HPDE6-E6E7 (cell line): ENCODE measurements around the gene U2SURP.
"Not testable (repeated sequence)": the region's sequence is repeated elsewhere in the genome, so short reads cannot be mapped to it uniquely, and the experiment has no call there.

Experiments used
- DNase-seq: peaks from one replicate; pipeline ENCODE4 v3.0.0; 2011; ENCODE audit warnings: missing footprints; ENCODE audit errors: extremely low spot score

Gene U2SURP

GRCh38 chr3:143014921-143015320 is 13.6 kb downstream of the U2SURP start:
- DNase-seq, result no peak

DNA sequence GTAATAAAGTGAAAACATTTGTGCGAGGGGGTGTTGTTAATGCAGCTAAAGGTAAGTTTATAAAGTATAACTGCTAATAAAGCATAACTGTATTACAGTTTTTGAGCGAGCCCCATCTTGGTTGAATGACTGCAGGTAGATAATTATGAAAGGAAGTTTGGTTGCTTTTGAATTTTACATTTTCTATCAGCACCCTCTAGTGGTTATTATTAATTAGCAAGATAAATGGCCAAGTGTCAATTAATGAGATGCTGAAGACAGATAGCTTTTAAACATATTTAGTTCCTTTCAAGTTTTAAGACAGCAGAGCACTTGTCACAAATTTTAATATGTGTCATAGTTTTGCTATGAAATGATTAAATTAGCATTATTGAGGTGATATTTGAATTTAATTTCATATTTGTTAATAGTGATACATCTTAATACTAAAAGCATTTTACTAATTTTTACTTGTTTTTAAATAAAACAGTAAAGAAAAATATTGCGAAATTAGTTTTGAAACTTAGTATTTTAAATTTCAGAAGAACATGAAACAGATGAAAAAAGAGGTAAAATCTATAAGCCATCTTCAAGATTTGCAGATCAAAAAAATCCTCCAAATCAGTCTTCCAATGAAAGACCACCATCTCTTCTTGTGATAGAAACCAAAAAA is 15.1 kb downstream of the U2SURP start:
- DNase-seq, result no peak

DNA sequence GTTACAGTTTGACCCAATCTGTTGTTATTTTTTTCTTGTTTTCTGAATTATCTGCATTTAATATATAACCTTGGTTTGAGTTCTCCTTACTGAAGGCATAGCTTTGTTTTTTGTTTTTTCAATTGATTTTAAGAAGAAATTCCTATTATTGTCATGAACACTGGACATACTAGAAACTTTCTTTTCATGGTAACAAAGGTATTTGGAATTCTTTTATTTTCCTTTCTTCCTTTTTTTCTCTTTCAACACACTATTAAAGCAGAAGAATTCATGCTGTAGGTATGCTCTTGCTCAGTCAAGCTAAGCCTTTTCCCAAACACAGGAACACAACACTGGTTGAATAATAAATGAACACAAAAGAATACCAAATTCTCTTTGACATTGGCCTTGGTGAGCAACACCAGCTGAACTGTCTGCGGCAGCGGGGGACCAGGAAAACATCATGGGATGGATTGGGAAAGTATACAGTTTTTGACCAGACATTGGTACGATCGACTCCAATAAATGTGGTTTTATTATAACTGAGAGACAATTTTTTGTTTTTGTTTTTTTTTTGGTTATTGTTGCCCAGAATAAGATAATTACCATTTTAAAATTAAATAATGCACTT is 23.1 kb downstream of the U2SURP start:
- no peak for DNase-seq

DNA sequence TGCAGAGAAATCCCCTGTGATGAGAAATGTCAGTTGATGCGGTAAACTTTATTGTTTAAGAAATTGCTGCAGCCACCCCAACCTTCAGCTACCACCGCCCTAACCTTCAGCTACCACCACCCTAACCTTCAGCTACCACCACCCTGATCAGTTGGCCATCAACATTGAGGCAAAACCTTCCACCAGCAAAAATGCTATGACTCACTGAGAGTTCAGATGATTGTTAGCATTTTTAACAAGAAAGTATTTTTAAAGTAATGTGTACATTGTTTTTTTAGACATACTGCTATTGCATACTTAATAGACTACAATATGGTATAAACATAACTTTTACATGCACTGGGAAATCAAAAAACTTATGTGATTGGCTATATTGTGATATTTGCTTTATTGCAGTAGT is 30.0 kb downstream of the U2SURP start:
- no peak for DNase-seq

- DNase-seq, result not testable (repeated sequence)
Measured at GRCh38 chr3:143031796-143032387, 30.5 kb downstream of the U2SURP start.

GRCh38 chr3:143035466-143036211 is 34.3 kb downstream of the U2SURP start:
- DNase-seq, result no peak

DNA sequence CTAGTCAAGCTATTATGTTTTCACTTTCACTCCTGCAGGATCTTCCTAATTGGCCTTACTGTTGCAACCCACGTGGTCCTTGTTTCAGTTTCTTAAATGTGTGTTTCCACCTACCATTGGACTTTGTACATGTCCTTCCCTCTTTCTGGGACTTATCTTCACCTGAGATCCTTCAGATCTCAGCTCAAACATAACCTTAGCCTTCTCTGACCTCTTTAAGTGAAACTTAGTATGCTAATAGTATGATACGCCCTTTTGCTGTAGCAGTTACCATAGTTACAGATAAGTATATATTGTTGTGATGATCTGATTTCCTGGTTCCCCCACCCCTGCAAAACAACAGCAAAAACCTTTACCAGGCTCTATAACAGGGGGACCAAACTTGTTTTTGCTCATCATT is 35.2 kb downstream of the U2SURP start:
- DNase-seq, result no peak

GRCh38 chr3:143037867-143038266 is 36.5 kb downstream of the U2SURP start:
- DNase-seq, result no peak

DNA sequence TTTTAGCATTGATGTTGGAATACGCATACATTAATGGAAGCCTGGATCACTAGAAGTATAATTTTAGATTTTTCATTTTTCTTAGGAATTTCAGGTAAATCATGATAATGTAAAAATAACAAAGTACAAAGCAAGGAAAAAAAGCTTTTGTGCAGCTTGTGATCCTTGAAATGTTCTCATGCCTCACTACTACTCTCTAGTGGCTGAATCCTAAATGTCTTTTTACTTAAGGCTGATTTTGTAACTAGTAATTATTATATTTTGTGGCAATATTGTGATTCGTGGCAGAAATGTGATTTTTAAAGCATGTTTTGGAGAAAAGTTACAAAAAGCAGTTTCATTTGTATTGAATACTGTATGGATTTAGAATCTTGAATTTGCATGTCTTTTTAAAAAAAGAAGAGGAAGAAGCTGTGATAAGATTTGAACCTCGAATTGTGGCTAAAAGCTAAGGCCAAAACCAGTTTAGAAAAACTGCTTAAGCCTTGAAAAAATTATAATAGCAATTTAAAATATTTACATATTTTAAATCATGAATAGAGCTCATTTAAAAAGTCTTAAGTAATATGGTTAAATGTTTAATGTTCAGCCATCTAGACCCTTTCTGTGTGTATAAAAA is 39.0 kb downstream of the U2SURP start:
- DNase-seq, result no peak

- DNase-seq, result no peak
Measured at GRCh38 chr3:143041903-143042302, 40.5 kb downstream of the U2SURP start.

DNA sequence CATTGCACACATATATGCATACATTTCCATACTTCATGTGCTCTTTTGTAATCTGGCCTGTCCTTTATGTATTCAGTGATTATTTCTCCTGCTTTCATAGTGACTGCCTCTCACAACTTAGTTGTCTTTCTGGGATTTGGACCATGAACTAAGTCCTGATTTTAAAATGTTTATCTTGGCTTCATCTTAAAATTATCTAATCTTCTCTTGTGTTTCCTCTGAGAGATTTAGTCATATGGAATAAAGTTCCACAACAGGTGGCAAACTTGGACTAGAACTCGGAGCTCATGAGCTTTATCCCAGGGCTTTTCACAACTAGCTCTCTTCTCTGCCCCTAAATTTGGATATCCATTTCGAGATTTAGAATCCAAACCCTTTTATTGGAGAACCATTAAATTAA is 44.3 kb downstream of the U2SURP start:
- no peak for DNase-seq

GRCh38 chr3:143046075-143046474 is 44.7 kb downstream of the U2SURP start:
- DNase-seq, result not testable (repeated sequence)

- no peak for DNase-seq
Measured at GRCh38 chr3:143054011-143054410, 52.6 kb downstream of the U2SURP start.

- DNase-seq, result no peak
Measured at GRCh38 chr3:143056372-143056771, 55.0 kb downstream of the U2SURP start.

- no peak for DNase-seq
Measured at GRCh38 chr3:143060906-143061305, 59.5 kb downstream of the U2SURP start.

DNA sequence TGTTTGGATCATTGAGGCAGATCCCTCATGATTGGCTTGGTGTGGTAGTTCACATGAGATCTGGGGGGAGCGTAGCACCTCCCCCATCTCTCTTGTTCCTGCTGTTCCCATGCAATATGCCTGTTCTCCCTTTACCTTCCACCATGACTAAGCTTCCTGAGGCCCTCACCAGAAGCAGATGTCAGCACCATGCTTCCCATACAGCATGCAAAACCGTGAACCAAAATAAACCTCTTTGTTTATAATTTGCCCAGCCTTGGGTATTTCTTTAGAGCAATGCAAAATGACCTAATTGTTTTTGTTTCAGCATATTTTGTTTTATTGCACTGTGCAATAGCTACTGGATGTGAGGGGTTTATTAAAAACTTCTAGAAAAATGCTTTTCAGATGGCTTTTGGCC is 61.6 kb downstream of the U2SURP start:
- DNase-seq, result no peak

GRCh38 chr3:143064777-143065176 is 63.4 kb downstream of the U2SURP start:
- DNase-seq, result no peak

DNA sequence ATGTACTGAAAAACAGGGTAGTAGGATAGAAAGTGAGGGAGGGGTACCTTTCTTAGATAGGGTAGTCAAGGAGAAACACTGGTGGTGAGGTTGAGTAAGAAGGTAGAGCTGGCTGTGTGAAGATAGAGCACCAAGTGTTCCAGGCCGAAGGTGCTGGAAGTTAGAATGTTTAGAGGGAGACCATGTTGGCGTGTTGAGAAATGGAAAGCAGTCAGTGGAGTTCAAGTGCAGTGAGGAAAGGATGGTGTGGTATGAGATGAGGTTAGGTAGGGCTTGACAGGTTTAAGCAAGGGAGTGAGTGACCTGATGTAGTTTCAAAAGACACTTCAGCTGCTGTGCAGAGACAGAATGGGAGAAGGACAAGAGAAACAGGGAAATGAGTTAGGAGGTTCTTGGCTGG is 64.0 kb downstream of the U2SURP start:
- no peak for DNase-seq

DNA sequence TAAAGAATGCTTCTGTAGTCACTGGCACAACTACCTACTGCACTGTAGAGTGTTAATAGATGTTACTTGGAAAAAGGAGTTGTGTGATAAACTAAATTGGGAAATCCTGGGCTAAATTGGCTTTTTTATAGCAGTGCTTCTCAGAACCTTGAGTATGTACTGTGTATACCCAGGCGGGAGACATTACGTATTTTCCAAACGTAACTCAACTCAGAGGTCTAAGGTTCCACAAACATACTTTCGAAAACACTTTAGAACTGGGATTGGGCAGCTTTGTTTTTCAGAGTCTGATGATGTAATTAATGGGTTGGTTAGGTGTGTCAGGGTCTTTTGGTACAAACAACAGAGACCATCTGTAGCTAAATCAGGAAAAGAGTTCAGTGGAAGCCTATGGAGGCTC is 64.7 kb downstream of the U2SURP start:
- DNase-seq, result no peak

GRCh38 chr3:143067201-143067600 is 65.8 kb downstream of the U2SURP start:
- no peak for DNase-seq

GRCh38 chr3:143068059-143068458 is 66.7 kb downstream of the U2SURP start:
- DNase-seq, result no peak

- DNase-seq, result peak; percentile 43
Measured at GRCh38 chr3:143070977-143071551, 69.7 kb downstream of the U2SURP start.
